K562 (cell line): ENCODE data around the gene TDRD12. TPM values are rescaled to one million over a fixed set of nuclear protein-coding genes. Genes with fewer than 3 reads are reported as not detected.
A peak's percentile ranks its signal among the peaks of the same experiment; 100 is the strongest.

ENCODE experiments used
- ATF6 ChIP-seq: sonication (generic); formaldehyde crosslinking; IDR thresholded peaks from 2 replicates; pipeline ENCODE4 v1.4.0; 2020; ENCODE audit warnings: mild to moderate bottlenecking, missing genetic modification reagents
- KLF6 ChIP-seq: fragments of 250-450 bp; sonication (Bioruptor Pico); IDR thresholded peaks from 2 replicates; pipeline ENCODE4 v1.4.0; 2020; ENCODE audit warnings: mild to moderate bottlenecking, moderate library complexity, borderline replicate concordance
- MAZ ChIP-seq, 2 experiments: fragments of 450-650 bp in 1 of 2; sonication (generic) in 1 of 2; formaldehyde crosslinking; IDR thresholded peaks in 1 of 2; conservative IDR thresholded peaks in 1 of 2; 2 replicates each; pipeline versions ENCODE4 v1.4.0 to v1.5.0; 2020; ENCODE audit warnings: mild to moderate bottlenecking in 1 of 2, missing genetic modification reagents in 1 of 2
- MGA ChIP-seq: fragments of 450-650 bp; IDR thresholded peaks from 2 replicates; pipeline ENCODE4 v1.6.1; 2016; ENCODE audit warnings: mild to moderate bottlenecking, moderate library complexity
- PATZ1 ChIP-seq: fragments of 250-450 bp; sonication (Bioruptor Pico); IDR thresholded peaks from 2 replicates; pipeline ENCODE4 v1.5.0; 2020; ENCODE audit warnings: mild to moderate bottlenecking, borderline replicate concordance
- POLR2B ChIP-seq: fragments of 450-650 bp; IDR thresholded peaks from 2 replicates; pipeline ENCODE4 v1.6.1; 2018; ENCODE audit warnings: low read depth; ENCODE audit not compliant: partially characterized antibody
- PTRF ChIP-seq: fragments of 450-650 bp; IDR thresholded peaks from 2 replicates; pipeline ENCODE4 v1.6.1; 2016; ENCODE audit warnings: mild to moderate bottlenecking, missing genetic modification characterization, missing compliant biosample characterization
- ZNF707 ChIP-seq: fragments of 250-450 bp; sonication (Bioruptor Pico); conservative IDR thresholded peaks from 2 replicates; pipeline ENCODE4 v1.8.0; 2022; ENCODE audit warnings: inconsistent platforms, mild to moderate bottlenecking, moderate library complexity
- ZNF830 ChIP-seq: fragments of 250-450 bp; sonication (Bioruptor Pico); IDR thresholded peaks from 2 replicates; pipeline ENCODE4 v1.5.0; 2021; ENCODE audit warnings: mild to moderate bottlenecking
- polyA plus RNA-seq, 8 experiments: library from polyadenylated mRNA; depleted of rRNA in 4 of 8; stranded (reverse) in 5 of 8; unstranded in 3 of 8; fragments of >200 nt; fragmentation: Nextera tagmentation in 2 of 8; fragmentation: Illumina TruSeq in 1 of 8; extraction: Ambion mirVana in 2 of 8; extraction: Trizol in 1 of 8; gene quantifications; 2 replicates each; pipeline versions ENCODE4 v1.2.1 to v1.2.3, GENCODE V29; 2011 to 2014; ENCODE audit warnings: inconsistent platforms in 1 of 8, missing spikeins in 1 of 8
- total RNA-seq, 7 experiments: library from RNA; depleted of rRNA in 6 of 7; stranded (reverse); fragments of >200 nt in 6 of 7; fragmentation: Illumina TruSeq in 2 of 7; extraction: Trizol in 2 of 7; gene quantifications; 2 replicates each; pipeline versions ENCODE4 v1.2.1 to v1.2.3, GENCODE V29; 2011 to 2021; ENCODE audit warnings: low replicate concordance in 1 of 7

TDRD12 gene
- total and polyA plus RNA-seq, 9 of the 15 experiments (the other 6 are each of a cell fraction or from before 2014, with no cell fraction given): 0.03 TPM; not detected in 8

- TF ChIP-seq MGA (0 out of 2 replicates have a peak, but pooled peaks have one; percentile 7), ZNF707 (CRISPR knock-in tag) (peak; percentile 78), PATZ1 (peak; percentile 87; the same call in 1 of the 2 replicates), PTRF (tag) (peak; percentile 96), ZNF830 (CRISPR knock-in tag) (0 out of 2 replicates have a peak, but pooled peaks have one; percentile 65), ATF6 (no peak), MAZ (CRISPR knock-in tag; conservative IDR thresholded peaks at IDR 0.05 in 1 of 2, IDR thresholded peaks at IDR 0.05 in 1 of 2) (peak in 1 of 2 experiments; percentile 85; a peak in 2 of 4 replicates), KLF6 (CRISPR knock-in tag) (peak; percentile 96), POLR2B (no peak)
These were observed 32.6 kb upstream of the TDRD12 start (continued) for GRCh38 chr19:32686847-32687475.
